NK-92 (cell line): ENCODE measurements around the gene MST1.

Source experiments
- DNase-seq: peaks from one replicate; lab custom pipeline; 2025; ENCODE audit not compliant: unreplicated experiment; lab: John Stamatoyannopoulos, UW

Gene MST1

GRCh38 chr3:49680493-49681231 lies 8.6 kb downstream of the MST1 start:
- DNase-seq = no peak

GRCh38 chr3:49675912-49676311 lies 13.4 kb downstream of the MST1 start:
- no peak for DNase-seq

DNA sequence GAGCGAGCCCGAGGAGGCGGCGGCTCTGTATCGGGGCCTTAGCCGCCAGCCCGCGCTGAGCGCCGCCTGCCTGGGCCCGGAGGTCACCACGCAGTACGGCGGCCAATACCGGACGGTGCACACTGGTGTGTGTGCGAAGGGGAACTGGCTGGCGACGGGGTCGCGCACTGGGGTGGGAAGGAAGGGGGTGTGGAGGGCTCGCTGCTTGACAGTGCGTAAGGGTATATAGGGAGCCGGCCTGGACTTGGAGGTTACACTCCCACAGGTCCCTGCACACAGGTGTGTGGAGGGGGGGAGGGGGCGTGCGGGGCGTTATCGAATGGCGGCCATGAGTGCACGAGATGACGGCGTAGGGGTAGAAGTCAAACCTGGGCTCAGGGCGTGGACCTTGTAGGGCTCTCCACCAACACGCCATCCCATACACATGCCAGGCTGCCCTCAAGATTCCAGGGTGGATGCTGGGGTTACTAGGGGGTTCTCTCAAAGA lies 14.7 kb downstream of the MST1 start:
- DNase-seq = no peak

DNA sequence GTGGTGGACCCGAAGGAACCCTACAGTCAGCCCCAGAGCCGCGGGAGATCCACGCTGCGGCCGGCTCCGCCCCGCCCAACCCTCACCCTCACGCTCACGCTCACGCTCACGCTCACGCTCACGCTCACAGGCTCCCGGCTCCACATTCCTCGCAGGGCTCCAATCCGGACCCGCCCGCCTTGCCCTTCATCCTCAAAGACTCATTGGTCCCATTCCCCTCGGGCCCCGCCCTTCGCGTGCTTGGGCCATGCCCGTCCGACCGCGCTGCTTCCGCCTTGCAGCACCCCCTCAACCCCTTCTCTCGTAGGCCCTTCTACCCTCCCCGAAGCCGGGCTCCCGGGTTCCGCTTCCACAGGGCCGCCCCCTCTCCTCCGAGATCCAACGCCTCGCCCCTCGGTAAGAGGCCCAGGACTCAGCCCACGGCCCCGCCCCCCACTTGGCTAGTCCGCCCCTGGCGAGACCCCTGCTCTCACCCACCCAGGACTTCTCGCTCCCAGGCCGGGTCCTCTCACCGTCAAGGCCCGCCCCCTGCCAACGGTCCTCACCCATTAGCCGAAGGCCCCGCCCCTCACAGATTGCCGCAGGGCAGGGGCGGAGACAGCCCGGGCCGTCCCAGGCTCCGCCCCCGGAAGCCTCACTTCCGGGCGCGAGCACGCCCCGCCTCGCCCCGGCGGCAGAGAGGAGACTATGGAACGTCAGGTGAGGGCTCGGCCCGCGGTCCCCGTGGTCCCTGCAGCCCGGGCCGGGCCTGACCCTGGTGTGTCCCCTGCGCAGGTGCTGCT lies 15.4 kb downstream of the MST1 start, which contains the start of gene APEH:
Gene APEH (plus strand): TSS at position 637 of the 782 bp plus-strand sequence. CDS start 51 bp downstream, at position 688.
- no peak for DNase-seq

- DNase-seq = no peak
These were observed 16.1 kb downstream of the MST1 start for GRCh38 chr3:49673121-49673714.

GRCh38 chr3:49671291-49672288 lies 17.7 kb downstream of the MST1 start:
- DNase-seq = no peak

DNA sequence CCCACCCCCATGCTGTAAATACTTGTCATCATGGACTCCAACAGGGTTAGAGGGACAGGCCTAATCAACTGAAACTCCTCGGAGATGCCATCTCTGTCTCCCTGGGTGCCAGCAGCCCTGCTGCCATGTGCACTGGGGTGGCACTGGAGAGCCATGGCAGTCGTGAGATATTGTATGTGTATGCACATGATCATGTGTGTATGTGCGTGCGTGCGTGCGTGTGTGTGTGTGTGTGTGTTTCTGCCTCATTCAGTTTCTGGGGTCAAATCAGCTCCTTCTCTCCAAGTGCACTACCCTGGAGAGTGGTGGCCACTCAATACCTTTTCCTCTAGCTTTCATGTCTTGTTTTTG lies 18.4 kb downstream of the MST1 start:
- DNase-seq = no peak

DNA sequence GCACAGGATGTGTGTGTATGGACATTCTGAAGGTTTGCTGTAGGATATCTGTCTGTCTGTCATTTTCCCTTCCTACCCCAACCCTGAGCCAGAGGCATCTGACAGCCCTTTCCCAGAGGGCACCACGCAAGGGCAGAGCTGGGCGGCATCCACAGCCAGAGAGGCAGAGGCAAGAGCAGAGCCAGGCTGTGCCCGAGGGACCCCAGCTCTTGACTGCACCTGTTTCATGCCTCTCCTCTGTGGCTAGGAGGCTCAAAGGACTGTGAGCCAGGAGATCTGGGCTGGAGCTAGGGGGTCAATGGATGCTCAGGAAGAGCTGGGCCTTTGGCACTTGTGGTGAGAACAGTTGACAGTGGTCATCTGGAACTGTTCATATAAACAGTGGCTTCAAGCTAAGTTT lies 19.9 kb downstream of the MST1 start:
- DNase-seq = no peak

DNA sequence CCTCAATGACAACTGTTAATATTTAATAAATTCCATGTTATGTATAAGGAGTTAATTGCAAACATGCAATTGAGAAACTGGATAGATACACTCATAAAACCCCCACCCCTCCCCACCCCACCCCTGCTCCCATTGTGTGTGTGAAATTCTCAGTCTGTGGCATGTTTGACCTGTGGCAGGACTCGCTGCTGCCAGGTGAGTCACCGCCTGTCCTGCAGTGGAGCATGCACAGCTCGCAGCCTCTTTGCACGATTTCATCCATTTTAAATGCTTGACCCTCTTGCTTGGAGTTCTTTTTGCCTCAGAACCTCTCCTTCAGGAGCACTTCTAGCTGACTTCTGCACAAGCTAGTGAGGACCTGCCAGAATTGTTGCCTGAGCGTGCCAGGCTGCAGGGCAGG lies 20.4 kb downstream of the MST1 start:
- no peak for DNase-seq

GRCh38 chr3:49668414-49668797 lies 20.9 kb downstream of the MST1 start:
- no peak for DNase-seq

GRCh38 chr3:49667701-49668413 lies 21.4 kb downstream of the MST1 start:
- DNase-seq = no peak

DNA sequence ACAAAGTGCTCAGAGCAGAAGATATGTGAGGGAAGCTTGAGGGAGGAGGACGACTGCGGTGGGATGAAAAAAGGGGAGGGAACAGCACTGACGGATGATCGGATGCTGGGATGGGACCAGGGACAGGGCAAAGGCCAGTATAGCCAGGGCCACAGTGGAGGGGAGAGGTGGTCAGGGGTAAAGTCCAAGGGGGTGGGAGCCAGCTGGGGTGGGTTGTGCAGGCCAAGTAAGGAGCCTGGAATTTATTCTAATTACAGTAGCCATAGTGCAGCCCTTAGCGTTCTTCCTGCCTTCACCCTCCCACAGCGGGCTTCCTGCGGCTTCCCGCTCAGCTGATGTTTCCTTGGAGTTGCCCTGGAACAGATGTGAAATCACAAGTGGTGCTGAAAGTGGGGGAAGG lies 22.7 kb downstream of the MST1 start:
- no peak for DNase-seq

DNA sequence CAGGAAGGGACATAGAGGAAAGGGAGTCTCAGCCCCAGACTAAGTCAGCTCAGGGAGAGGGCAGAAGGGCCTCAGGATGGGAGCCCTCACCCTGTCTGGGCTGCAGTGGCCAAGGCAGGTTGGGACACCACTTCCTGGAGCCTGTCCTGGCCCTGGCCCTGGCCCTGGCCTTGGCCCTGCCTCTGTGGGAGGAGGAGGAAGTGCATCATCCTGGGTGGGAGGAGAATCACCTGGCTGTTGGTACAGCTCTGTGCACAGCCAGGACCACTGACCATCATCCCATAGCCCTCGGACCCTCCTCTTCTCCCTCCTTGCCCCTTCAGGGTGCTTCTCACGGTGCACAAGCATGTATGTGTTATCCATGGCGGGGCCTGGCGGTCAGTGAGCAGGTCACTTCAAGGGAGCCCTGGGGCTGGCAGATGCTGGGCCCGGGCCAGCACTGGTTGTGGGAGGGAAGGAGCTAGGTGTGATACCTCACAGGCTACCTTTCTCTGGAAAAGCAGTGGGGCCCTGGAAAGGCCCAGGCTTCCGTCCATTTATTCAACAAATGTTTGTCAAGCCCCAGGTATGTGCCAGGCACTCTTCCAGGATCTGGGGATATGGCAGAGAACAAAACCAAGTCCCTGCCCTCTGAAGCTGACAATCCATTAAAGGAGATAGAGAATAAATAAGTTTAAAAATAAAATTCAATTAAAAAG lies 23.3 kb downstream of the MST1 start:
- no peak for DNase-seq

DNA sequence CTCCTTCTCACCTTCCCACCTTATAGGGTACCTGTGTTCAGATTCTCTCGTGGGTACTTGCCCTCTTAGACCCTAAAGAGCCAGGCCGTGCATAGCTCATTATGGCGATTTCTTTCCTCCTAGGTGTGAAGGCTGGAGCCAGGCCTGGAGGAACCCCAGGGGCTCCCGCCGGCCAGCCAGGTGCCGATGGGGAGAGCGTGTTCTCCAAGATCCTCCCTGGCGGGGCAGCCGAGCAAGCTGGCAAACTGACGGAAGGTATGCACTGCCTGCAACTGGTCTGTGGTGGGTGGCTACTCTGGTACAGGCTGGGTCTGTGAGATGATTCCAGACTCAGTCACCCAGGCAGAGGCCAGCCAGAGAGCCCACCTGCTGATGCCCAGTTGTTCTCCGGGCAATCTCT lies 25.0 kb downstream of the MST1 start:
- no peak for DNase-seq

GRCh38 chr3:49663831-49664230 lies 25.4 kb downstream of the MST1 start:
- no peak for DNase-seq

DNA sequence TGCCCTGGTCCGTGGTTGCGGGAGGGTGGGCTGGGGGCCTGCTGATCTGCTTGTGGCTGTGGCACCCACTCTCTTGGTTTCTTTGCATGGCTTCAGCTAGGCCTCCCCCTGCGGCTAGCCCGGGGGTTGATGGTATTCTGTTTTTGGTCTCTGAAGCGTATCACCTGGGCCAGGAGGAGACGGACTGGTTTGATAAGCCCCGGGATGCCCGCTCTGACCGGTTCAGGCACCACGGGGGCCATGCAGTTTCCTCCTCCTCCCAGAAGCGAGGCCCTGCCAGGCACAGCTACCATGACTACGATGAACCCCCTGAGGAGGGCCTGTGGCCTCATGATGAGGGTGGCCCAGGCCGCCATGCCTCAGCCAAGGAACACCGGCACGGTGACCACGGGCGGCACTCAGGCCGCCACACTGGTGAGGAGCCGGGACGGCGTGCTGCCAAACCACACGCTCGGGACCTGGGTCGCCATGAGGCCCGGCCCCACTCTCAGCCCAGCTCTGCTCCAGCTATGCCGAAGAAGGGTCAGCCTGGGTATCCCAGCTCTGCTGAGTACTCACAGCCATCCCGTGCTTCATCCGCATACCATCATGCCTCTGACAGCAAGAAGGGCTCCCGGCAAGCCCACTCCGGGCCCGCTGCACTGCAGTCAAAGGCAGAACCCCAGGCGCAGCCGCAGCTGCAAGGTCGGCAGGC lies 26.4 kb downstream of the MST1 start:
- DNase-seq = no peak

GRCh38 chr3:49662021-49662420 lies 27.3 kb downstream of the MST1 start:
- DNase-seq = no peak

DNA sequence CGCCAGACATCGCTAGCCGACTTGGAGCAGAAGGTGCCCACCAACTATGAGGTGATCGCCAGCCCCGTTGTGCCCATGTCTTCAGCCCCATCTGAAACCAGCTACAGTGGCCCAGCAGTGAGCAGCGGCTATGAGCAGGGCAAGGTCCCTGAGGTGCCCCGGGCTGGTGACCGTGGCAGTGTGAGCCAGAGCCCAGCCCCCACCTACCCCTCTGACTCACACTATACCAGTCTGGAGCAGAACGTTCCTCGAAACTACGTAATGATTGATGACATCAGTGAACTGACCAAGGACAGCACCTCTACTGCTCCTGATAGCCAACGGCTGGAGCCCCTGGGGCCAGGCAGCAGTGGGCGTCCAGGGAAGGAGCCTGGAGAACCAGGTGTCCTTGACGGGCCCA lies 28.0 kb downstream of the MST1 start:
- no peak for DNase-seq

GRCh38 chr3:49659756-49660155 lies 29.5 kb downstream of the MST1 start:
- DNase-seq = no peak
